GM12878 (cell line): Measurements from ENCODE around the gene HSBP1L1. TPM values are rescaled to one million over a fixed set of nuclear protein-coding genes. Genes with fewer than 3 reads are reported as not detected.

ENCODE experiments used
- CUX1 ChIP-seq: IDR thresholded peaks from 2 replicates; pipeline ENCODE4 v1.6.1; 2012; ENCODE audit warnings: improper control_type of control experiment, low read depth, low read length; ENCODE audit not compliant: insufficient replicate concordance
- GABPA ChIP-seq: IDR thresholded peaks from 2 replicates; pipeline ENCODE4 v1.6.1; 2014; ENCODE audit warnings: antibody characterized with exemption, low read depth, mild to moderate bottlenecking, inconsistent platforms
- IRF4 ChIP-seq: IDR thresholded peaks from 2 replicates; pipeline ENCODE4 v1.6.1; 2011; ENCODE audit warnings: low read depth, low read length
- PML ChIP-seq: IDR thresholded peaks from 2 replicates; pipeline ENCODE4 v1.6.1; 2012; ENCODE audit warnings: low read length, inconsistent platforms
- STAT3 ChIP-seq: IDR thresholded peaks from 2 replicates; pipeline ENCODE4 v1.6.1; 2011; ENCODE audit warnings: low read depth, low read length, improper control_type of control experiment
- ZBTB33 ChIP-seq: fragments of 450-650 bp; IDR thresholded peaks from 2 replicates; pipeline ENCODE4 v1.6.1; 2017; ENCODE audit warnings: mild to moderate bottlenecking
- polyA plus RNA-seq, 11 experiments: library from polyadenylated mRNA; depleted of rRNA in 4 of 11; unstranded in 6 of 11; stranded (reverse) in 5 of 11; fragments of >200 nt; fragmentation: Nextera tagmentation in 4 of 11; fragmentation: Illumina TruSeq in 1 of 11; extraction: Ambion mirVana in 4 of 11; extraction: Trizol in 1 of 11; gene quantifications; 1 replicate in 1 of 11; 2 replicates in 10 of 11; pipeline versions ENCODE4 v1.2.1 to v1.2.3, GENCODE V29; 2011 to 2016; ENCODE audit warnings: inconsistent platforms in 2 of 11, missing spikeins in 2 of 11, low read depth in 1 of 11
- total RNA-seq, 4 experiments: library from RNA; depleted of rRNA in 3 of 4; stranded (reverse); fragments of >200 nt in 3 of 4; fragmentation: Illumina TruSeq in 1 of 4; extraction: Trizol in 1 of 4; gene quantifications; 2 replicates each; pipeline versions ENCODE4 v1.2.1 to v1.2.3, GENCODE V29; 2013 to 2021

The HSBP1L1 gene
- total and polyA plus RNA-seq, 10 of the 15 experiments (the other 5 are each of a cell fraction or from before 2014, with no cell fraction given): 0.97 to 14.0 (median 6.9) TPM; not detected in 1

- TF ChIP-seq CUX1 (no peak), GABPA (no peak), ZBTB33 (no peak), PML (no peak), IRF4 (no peak), STAT3 (no peak)
Observed at GRCh38 chr18:79916128-79916494, 48.3 kb upstream of the HSBP1L1 start (continued).
